Measurements from ENCODE around the gene TTC34. TPM values are rescaled to one million over a fixed set of nuclear protein-coding genes. Genes with fewer than 3 reads are reported as not detected.
A peak's percentile ranks its signal among the peaks of the same experiment; 100 is the strongest.

Gene TTC34
- total RNA-seq (2013; cell fraction: nucleolus; rRNA removed), result 1.2 and 1.6 TPM in 2 replicates
- total RNA-seq (2014; rRNA removed) (0.06 and 0.11 TPM in 2 replicates), total RNA-seq (2014; rRNA removed; fragmentation: Illumina TruSeq; extraction: Trizol) (0.04 and 0.09 TPM in 2 replicates), total RNA-seq (2021) (0.35 and 0.49 TPM in 2 replicates), polyA plus RNA-seq (2011; rRNA removed) (0.06 and 0.08 TPM in 2 replicates), polyA plus RNA-seq (2014; fragmentation: Illumina TruSeq; extraction: Trizol) (0.04 TPM in 1 of 2 replicates, not detected in the other), polyA plus RNA-seq (2014; fragmentation: Nextera tagmentation; extraction: Ambion mirVana) (not detected), polyA plus RNA-seq (2014; rRNA removed) (0.17 and 0.29 TPM in 2 replicates), polyA plus RNA-seq (2016; fragmentation: Nextera tagmentation; extraction: Ambion mirVana) (under 1 TPM; 0.03 to 0.04 TPM), polyA minus RNA-seq (2011; rRNA and poly(A)+ RNA removed) (0.44 and 0.82 TPM in 2 replicates), Bru-seq, nascent RNA (percentile 15 among the genes with signal in this experiment), BruChase-seq, experiment 1, labeled RNA remaining after a 6-hour chase (percentile 3 among the genes with signal in this experiment), BruChase-seq, experiment 2, labeled RNA remaining after a 2-hour chase (percentile 3 among the genes with signal in this experiment)
- 0.10 TPM for polyA plus RNA-seq (2011; ENCODE audit: low read depth)
- polyA plus RNA-seq (2011; cell fraction: cytosol; rRNA removed), result 0.03 TPM in 2 replicates
- 0.83 and 0.97 TPM in 2 replicates for polyA plus RNA-seq (2011; cell fraction: nucleus; rRNA removed)
- 0.28 and 0.32 TPM in 2 replicates for polyA plus RNA-seq (2012)
- polyA minus RNA-seq (2011; cell fraction: cytosol; rRNA and poly(A)+ RNA removed), result 0.13 TPM in 1 of 2 replicates, not detected in the other
- 1.3 and 1.8 TPM in 2 replicates for polyA minus RNA-seq (2011; cell fraction: nucleus; rRNA and poly(A)+ RNA removed)
- long read RNA-seq, experiment 1, result 0 reads
- long read RNA-seq, experiment 2, result 0 reads

GRCh38 chr1:2801535-2802291 is at the start of gene TTC34:
Gene TTC34, minus strand, starts transcription at chr1:2801693. Its CDS starts 866 bp downstream, at chr1:2800827.
- CTCF ChIA-PET, result interaction anchor here (1.6 kb wide), 1 partner anchor 14 kb away, joined by 3 read pairs; no protein-coding TSS in a partner anchor
- H3K4me2 ChIP-seq (ENCODE audit: control insufficient read depth, insufficient read depth), result no peak within 1 kb of the TSS
- H3K4me1 ChIP-seq (ENCODE audit: control insufficient read depth, insufficient read depth, low read length), result no peaks in the 10 kb centered on the region
- H2AFZ ChIP-seq (ENCODE audit: control insufficient read depth, low read depth, low read length), result no peak within 1 kb of the TSS
- intact Hi-C loops (cut with micrococcal nuclease; ENCODE audit: unreplicated experiment), result no loop called here
- in situ Hi-C loops (cut with MboI), result loop anchor here (25.0 kb wide), 1 partner anchor 114 kb away; no protein-coding TSS in a partner anchor
- no peaks in the 10 kb centered on the region for H3K36me3 ChIP-seq (ENCODE audit: control insufficient read depth in 2 of 2, insufficient read depth in 2 of 2, low read length in 1 of 2)
- SMC1A ChIA-PET (ENCODE audit: uncharacterized antibody, unreplicated experiment), result no interaction called here
- peak; percentile 47 for ATAC-seq
- RAD21 ChIA-PET (ENCODE audit: unreplicated experiment), result no interaction called here
- TF ChIP-seq ZNF622 (IDR thresholded peaks at IDR 0.05) (no peak), RAD21 (IDR thresholded peaks at IDR 0.05; ENCODE audit: insufficient read depth, low read depth, low read length) (peak; percentile 54), FOXK2 (IDR thresholded peaks at IDR 0.05) (no peak), SMC3 (IDR thresholded peaks at IDR 0.05; ENCODE audit: borderline replicate concordance, low read length) (no peak), ATF2 (IDR thresholded peaks at IDR 0.05; ENCODE audit: low read length) (no peak), HDGF (IDR thresholded peaks at IDR 0.05) (no peak), CTCF (IDR thresholded peaks at IDR 0.05 in 2 of 3, conservative IDR thresholded peaks at IDR 0.05 in 1 of 3; ENCODE audit: control insufficient read depth in 2 of 3, extremely low read depth in 1 of 3, insufficient read depth in 1 of 3, low read depth in 3 of 3, low read length in 3 of 3) (peak; percentile 27 to 41 (median 33); a peak in 4 of 6 replicates), RUNX3 (IDR thresholded peaks at IDR 0.05; ENCODE audit: low read length) (peak; percentile 47; the same call in 1 of the 2 replicates)
- H4K20me1 ChIP-seq (ENCODE audit: control insufficient read depth, insufficient read depth), result no peaks in the 10 kb centered on the region
- no peak for FAIRE-seq
- H3K27me3 ChIP-seq (replicated peaks in 1 of 2; ENCODE audit: control insufficient read depth in 2 of 2, insufficient read depth in 2 of 2, low read length in 1 of 2), result no peaks in the 10 kb centered on the region
- no peaks in the 10 kb centered on the region for H3K9me3 ChIP-seq (replicated peaks; ENCODE audit: control insufficient read depth, insufficient read depth, low read length)
- BruUV-seq (replicated peaks), result no TSS peak
- no peak within 1 kb of the TSS for H3K9ac ChIP-seq (ENCODE audit: control insufficient read depth, insufficient read depth, low read length)
- POLR2A ChIA-PET, result no interaction called here
- H3K79me2 ChIP-seq (ENCODE audit: control insufficient read depth, insufficient read depth, low read length), result no peaks in the 10 kb centered on the region
- H3K4me3 ChIP-seq, result no peak within 1 kb of the TSS
- WGBS (ENCODE audit: insufficient coverage, insufficient replicate concordance, low lambda C conversion rate, missing lambda C conversion rate), result 32% methylated on average over 20 of the region's 21 CpGs
- H3K27ac ChIP-seq (ENCODE audit: control insufficient read depth, insufficient read depth), result no peak within 1 kb of the TSS
- DNase-seq (ENCODE audit: low read depth, low spot score), result no peak

All from GM12878 (cell line).